HG03108 (cell line): Measurements from ENCODE around the gene RAE1.
"Not testable (repeated sequence)": the region's sequence is repeated elsewhere in the genome, so short reads cannot be mapped to it uniquely, and the experiment has no call there.

Experiments
- ATAC-seq: cut with Tn5 transposase; IDR thresholded peaks from one replicate; pipeline ENCODE4 v1.9.1; 2021; ENCODE audit warnings: moderate library complexity; ENCODE audit not compliant: unreplicated experiment

Gene RAE1

DNA sequence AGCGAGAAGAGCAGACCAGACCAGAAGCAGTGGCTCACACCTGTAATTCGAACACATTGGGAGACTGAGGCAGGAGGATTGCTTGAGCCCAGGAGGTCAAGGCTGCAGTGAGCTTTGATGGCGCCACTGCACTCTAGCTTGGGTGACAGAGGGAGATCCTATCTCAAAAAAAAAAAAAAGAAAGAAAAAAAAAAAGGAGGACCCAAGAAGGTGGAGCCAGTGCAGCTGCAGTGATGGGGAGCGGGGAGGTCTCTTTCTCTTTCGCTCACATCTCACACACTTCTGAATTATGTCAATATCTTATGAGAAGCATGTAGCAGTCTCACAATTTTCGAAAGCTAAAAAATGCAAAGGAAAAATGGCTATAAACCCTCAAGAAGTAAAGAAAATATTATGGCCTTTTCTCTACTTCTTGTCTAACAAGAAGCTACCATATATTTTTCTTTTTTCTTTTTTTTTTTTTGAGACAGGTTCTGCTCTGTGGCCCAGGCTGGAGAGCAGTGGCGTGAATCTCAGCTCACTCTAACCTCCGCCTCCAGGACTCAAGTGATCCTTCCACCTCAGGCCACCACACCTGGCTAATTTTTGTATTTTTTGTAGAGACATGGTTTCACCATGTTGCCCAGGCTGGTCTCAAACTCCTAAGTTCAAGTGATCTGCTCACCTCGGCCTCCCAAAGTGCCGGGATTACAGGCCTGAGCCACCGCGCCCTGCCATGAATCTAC lies 25.3 kb upstream of the RAE1 start:
- ATAC-seq: no peak

- no peak for ATAC-seq
Measured at GRCh38 chr20:57326667-57327455, 24.2 kb upstream of the RAE1 start.

DNA sequence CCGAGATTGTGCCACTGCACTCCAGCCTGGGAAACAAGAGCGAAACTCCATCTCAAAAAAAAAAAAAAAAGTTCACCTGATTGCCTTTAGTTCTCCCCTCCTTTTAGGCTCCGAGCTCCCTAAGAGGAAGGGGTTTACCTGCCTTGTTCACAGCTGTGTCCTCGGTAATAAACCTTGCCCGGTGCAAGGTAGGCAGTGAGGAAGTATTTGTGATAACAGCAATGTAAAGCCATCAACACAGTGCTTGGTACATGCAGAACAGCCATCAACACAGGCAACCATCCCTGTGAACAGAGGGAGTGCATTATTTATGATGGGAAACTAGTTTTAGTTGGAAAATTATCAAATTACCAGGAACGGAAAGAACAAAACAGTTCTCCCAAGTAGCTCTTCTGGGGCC lies 23.2 kb upstream of the RAE1 start:
- ATAC-seq: no peak

GRCh38 chr20:57329608-57330221 lies 21.3 kb upstream of the RAE1 start, which contains the start of gene SPO11:
Gene SPO11, plus strand, starts transcription at chr20:57329803. Its CDS starts 65 bp downstream, at chr20:57329868.
- no peak for ATAC-seq

DNA sequence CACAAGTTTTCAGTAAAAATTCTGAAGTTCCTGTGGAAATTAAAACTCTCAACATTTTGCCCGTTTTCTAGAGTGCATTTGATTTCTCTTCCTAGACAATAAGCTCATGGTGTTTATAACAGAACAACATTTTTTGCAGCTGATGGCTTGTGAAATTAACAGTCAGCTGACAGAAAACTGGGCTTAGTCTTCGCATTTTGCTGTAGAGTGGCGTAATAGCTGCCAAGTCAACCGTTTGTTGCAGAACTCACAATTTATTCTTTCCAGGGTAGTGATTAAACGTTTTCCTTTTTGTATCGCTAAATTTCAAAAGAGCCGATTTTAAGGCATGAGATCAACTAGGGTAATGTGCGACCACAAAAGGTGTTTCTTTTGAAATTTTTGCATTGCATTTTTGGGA lies 20.1 kb upstream of the RAE1 start:
- ATAC-seq: no peak

DNA sequence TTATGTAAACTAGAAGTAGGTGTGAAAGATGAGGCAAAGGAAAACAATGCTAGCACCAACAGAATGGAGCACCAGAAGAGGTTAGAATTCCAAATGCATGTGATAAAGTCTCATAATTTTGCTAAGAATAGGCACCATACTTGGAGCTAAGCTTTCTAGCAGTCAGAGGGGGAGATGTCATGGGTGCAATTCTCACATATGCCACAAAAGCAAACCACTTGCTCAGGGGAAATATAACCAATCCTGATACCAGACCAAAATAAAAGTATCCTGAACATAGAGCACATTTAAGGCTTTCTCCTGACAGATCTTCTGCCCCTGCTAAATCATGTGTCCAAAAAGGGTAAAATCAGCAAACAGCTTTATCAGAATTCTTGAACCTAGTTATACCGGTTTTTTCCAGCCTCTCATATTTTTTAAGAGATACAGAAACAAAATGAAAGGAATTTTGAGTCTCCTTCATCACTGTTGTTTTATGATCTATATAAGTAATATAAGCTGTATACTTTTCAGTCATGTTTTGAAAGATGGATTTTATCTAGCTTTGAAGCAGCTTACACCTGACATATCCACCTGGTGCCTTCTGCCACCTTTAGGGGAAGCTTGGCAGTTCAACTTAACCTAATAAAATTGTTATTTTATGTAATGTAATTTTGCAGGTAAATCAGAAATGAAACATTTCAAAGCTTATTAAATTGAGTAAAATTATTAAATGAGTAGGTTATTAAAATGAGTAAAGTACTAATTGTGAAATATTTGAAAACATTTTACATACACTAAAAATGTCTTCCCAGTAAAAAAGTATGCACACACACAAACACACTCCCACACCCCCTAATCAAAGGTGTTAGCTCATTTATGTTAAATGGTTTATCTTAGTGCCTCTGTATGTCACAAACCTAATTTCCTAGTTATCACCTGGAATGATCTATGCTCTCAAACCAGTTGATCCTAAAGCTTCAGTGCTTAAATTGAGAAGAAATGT lies 18.7 kb upstream of the RAE1 start:
- no peak for ATAC-seq

DNA sequence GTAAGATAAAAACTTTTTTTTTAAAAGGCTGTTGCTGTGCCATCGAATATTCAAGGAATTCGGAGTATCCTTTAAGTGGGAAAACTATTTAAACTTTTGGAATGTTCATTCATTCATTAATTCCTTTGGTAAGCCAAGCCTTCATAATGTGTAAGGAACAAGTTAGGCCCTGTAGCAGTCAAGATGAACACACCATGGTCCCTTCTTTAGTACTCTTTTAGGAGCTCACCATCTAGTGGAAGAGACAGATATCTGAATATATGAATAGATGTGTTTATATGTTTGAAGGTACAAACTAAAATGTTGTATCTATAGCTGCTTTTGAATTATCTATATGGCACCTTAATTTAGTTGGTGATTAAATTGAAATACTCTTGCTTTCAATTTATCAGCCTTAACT lies 15.7 kb upstream of the RAE1 start:
- ATAC-seq: no peak

DNA sequence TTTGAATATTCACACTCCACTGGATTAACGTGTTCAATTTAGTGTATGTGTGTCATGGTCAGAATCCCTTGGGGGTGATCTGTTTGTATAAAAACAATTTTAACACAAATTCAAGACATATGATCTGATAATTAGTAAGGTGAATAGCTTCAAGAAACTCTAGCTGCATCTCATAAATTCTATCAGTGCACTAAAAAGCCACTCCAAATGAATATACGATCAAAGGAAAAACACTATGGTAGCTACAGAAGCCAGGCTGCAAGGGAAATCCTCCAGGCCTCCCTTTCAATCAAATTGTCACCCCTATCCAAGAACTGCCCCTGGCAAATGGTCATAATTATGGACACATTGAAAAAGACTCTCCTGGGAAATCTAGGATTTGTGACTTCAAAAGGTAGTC lies 9.4 kb upstream of the RAE1 start:
- no peak for ATAC-seq

- ATAC-seq: no peak
Measured at GRCh38 chr20:57342829-57343228, 8.2 kb upstream of the RAE1 start.

DNA sequence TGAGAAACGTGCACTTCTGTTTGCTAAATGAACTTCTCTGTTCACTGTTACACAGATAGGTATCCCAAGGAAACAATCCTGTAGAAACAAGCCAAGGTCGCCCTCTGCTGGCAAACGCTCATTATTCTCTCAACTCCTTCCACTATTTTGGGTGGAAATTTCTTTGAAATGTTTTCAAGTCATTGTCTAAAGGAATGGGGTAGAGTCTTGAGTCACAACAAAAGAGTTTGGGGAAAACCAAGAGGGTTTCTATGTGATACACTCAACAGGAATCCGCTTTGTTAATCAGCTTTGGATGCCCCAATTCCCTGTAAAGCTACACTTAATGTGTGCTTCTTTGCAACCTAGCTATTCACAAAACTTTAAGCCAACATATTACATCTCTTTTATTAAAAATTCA lies 4.6 kb upstream of the RAE1 start:
- ATAC-seq: no peak

DNA sequence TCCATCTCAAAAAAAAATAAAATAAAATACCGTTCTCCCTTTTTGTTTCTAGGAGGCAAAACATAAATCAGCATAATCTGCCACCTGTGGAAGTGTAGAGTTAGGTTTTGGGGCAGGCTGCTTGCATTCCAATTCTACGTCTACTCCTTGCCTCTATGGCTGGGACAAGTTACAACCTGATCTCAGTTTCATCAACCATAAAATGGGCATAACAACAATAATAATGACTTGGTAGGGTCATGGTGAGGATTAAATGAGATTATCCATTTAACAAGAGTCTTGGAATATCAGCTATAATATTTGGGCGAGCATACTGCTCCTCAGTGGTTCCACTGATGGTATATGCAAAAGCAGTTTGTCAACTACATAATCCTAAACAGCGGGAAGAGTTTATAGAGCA lies 3.7 kb upstream of the RAE1 start:
- no peak for ATAC-seq

DNA sequence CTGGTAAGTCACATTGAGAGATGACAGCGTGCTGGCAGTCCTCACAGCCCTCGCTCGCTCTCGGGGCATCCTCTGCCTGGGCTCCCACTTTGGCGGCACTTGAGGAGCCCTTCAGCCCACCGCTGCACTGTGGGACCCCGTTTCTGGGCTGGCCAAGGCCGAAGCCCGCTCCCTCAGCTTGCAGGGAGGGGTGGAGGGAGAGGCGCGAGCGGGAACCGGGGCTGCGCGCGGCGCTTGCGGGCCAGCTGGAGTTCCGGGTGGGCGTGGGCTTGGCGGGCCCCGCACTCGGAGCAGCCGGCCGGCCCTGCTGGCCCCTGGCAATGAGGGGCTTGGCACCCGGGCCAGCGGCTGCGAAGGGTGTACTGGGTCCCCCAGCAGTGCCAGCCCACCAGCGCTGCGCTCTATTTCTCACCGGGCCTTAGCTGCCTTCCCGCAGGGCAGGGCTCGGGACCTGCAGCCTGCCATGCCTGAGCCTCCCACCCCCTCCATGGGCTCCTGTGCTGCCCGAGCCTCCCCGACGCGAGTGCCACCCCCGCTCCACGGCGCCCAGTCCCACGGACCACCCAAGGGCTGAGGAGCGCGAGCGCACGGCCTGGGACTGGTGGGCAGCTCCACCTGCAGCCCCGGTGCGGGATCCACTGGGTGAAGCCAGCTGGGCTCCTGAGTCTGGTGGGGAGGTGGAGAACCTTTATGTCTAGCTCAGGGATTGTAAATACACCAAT lies 2.7 kb upstream of the RAE1 start:
- ATAC-seq: not testable (repeated sequence)

GRCh38 chr20:57348922-57349574 lies 2.0 kb upstream of the RAE1 start:
- not testable (repeated sequence) for ATAC-seq

DNA sequence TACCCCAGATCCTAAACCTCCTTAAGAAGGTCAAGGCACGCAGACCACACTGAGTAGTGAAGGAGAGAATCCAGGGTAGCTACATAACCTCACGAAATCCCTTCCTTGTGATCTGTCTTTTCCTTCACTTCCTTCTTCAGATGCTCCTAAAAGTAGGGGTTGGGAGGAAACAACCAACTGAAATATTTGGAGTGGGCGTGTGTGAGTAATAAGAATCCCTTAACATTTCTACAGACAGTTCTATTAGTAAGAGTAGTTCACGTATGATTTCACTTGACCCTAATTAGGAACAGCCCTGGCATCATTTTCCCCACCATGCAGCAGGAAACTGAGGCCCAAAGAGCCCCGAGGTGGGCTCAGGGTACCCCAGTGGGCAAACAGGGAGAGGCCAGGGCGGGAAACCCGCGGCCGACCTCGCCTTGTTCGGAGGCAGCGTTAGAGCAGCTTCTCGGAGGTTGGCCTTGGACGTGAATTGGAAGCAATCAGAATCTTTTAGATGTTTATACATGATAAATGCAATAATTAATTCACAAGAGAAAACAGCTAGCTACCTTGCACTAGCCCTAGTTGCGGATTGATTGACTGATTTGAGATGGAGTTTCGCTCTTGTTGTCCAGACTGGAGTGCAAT lies 859 bp upstream of the RAE1 start:
- ATAC-seq: no peak

GRCh38 chr20:57350726-57351041 lies 371 bp upstream of the RAE1 start:
- not testable (repeated sequence) for ATAC-seq

GRCh38 chr20:57352305-57352704 lies 1.2 kb downstream of the RAE1 start:
- no peak for ATAC-seq

- no peak for ATAC-seq
Measured at GRCh38 chr20:57353351-57353750, 2.3 kb downstream of the RAE1 start.

DNA sequence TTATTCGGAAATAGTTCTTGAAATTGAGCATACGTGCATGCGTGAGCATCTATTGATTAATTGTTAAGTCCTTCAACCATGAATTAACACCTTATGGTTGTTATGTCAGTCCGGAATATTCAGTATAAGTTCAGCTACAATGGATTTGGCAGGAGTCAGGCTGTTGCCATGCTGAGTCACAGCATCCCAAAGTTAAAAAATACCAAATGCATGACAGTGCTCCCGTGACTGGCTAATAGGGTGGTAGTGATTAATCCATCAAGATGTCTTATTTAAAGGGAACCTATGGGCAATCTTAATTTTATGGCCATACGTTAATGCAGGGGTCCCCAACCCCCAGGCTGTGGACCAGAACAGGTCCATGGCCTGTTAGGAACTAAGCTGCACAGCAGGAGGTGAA lies 10.5 kb downstream of the RAE1 start:
- no peak for ATAC-seq

GRCh38 chr20:57364451-57364850 lies 13.4 kb downstream of the RAE1 start:
- no peak for ATAC-seq
